Measurements from ENCODE around the gene GPR34.
A peak's percentile ranks its signal among the peaks of the same experiment; 100 is the strongest.

The GPR34 gene

DNA sequence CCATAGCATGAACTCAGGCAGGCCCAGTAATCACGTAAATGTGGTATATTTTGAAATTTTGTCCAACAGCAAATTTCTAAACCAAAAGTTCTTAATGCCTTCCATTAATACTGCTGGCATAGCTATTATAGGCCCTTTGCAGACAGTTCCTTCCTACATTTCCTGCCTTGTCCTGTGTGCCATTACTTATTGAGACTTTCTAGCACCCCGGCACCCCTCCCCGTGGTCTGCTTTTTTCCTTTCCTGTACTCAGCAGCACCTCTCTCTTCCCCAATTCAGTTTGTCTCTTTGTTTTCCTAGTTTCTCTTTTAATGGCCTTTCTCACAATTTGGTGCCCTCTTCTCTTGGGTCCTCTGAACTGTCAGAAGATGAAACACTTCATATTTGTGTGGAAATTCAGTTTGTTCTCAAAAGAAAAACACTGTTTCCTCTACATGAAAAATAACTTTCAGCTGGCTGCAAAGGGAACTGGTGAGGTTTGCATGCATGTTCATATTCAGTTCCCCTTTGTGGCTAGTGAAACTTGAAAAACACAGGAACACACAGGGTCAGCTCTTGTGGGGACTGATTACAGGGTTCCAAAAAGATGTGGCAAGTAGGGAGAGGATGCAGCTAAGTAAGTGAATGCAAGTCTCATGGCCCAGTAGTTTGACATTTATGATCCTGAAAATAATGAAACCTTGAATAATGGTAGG lies 17.1 kb downstream of the GPR34 start:
- Histone ChIP-seq H3K4me3 (ENCODE audit: insufficient read depth, low read length, poor library complexity, severe bottlenecking) (peak overlapping the region; percentile 26), H3K9ac (ENCODE audit: low read length) (peak overlapping the region; percentile 47), H3K27ac (ENCODE audit: low read depth, low read length) (peak overlapping the region; percentile 97), H3K4me2 (ENCODE audit: low read depth, low read length, poor library complexity, severe bottlenecking) (peak overlapping the region; percentile 70), H4K20me1 (ENCODE audit: low read depth, low read length) (no peaks in the 10 kb centered on the region), H3K27me3 (ENCODE audit: low read length) (no peaks in the 10 kb centered on the region), H3K9me3 (ENCODE audit: insufficient read depth, low read length) (no peaks in the 10 kb centered on the region), H3K36me3 (ENCODE audit: low read length) (no peaks in the 10 kb centered on the region), H3K79me2 (ENCODE audit: insufficient read depth, low read length) (no peaks in the 10 kb centered on the region), H3K9me2 (replicated peaks; ENCODE audit: insufficient read depth, low read length) (no peaks in the 10 kb centered on the region), H2AFZ (ENCODE audit: low read depth, low read length, severe bottlenecking) (no peak overlapping the region), H3F3A (ENCODE audit: insufficient read depth) (peaks cover 23% of the 10 kb centered on the region)
- TF ChIP-seq, protein P1, sequence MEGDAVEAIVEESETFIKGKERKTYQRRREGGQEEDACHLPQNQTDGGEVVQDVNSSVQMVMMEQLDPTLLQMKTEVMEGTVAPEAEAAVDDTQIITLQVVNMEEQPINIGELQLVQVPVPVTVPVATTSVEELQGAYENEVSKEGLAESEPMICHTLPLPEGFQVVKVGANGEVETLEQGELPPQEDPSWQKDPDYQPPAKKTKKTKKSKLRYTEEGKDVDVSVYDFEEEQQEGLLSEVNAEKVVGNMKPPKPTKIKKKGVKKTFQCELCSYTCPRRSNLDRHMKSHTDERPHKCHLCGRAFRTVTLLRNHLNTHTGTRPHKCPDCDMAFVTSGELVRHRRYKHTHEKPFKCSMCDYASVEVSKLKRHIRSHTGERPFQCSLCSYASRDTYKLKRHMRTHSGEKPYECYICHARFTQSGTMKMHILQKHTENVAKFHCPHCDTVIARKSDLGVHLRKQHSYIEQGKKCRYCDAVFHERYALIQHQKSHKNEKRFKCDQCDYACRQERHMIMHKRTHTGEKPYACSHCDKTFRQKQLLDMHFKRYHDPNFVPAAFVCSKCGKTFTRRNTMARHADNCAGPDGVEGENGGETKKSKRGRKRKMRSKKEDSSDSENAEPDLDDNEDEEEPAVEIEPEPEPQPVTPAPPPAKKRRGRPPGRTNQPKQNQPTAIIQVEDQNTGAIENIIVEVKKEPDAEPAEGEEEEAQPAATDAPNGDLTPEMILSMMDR (IDR thresholded peaks at IDR 0.05; ENCODE audit: insufficient read depth, low read length, poor library complexity, severe bottlenecking) = no peak
- no peak for TF ChIP-seq EZH2phosphoT487 (conservative IDR thresholded peaks at IDR 0.05; ENCODE audit: low read length)

DNA sequence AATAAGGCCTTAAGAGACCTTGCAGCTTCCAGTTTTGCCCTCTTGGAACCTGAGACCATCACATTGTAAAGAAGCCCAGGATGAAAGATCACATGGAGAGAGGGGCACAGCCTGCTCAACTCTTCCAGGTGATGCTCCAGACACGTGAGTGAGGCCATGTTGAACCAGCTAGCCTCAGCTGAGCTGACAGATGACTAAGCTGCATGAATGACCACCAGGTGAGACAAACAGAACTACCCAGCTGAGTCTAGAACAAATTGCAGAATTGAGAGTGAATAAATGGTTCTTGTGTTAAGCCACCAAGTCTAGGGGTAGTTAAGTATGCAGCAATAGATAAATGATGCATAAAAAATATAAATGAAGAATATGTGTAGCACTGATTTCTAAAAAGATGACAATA lies 18.4 kb downstream of the GPR34 start:
- H3K9me2 ChIP-seq (replicated peaks; ENCODE audit: insufficient read depth, low read length) = no peaks in the 10 kb centered on the region
- H4K20me1 ChIP-seq (ENCODE audit: low read depth, low read length) = no peaks in the 10 kb centered on the region
- no peaks in the 10 kb centered on the region for H3K79me2 ChIP-seq (ENCODE audit: insufficient read depth, low read length)
- no peaks in the 10 kb centered on the region for H3K27me3 ChIP-seq (ENCODE audit: low read length)
- H3K9me3 ChIP-seq (ENCODE audit: insufficient read depth, low read length) = no peaks in the 10 kb centered on the region
- peaks cover 23% of the 10 kb centered on the region for H3F3A ChIP-seq (ENCODE audit: insufficient read depth)
- no peaks in the 10 kb centered on the region for H3K36me3 ChIP-seq (ENCODE audit: low read length)
- peak overlapping the region; percentile 97 for H3K27ac ChIP-seq (ENCODE audit: low read depth, low read length)
- H2AFZ ChIP-seq (ENCODE audit: low read depth, low read length, severe bottlenecking) = no peak overlapping the region
- H3K4me3 ChIP-seq (ENCODE audit: insufficient read depth, low read length, poor library complexity, severe bottlenecking) = no peak overlapping the region
- no peak overlapping the region for H3K9ac ChIP-seq (ENCODE audit: low read length)
- peak overlapping the region; percentile 23 for H3K4me2 ChIP-seq (ENCODE audit: low read depth, low read length, poor library complexity, severe bottlenecking)
- TF ChIP-seq EZH2phosphoT487 (conservative IDR thresholded peaks at IDR 0.05; ENCODE audit: low read length) = no peak
- TF ChIP-seq, protein P1 (IDR thresholded peaks at IDR 0.05; ENCODE audit: insufficient read depth, low read length, poor library complexity, severe bottlenecking) = no peak

DNA sequence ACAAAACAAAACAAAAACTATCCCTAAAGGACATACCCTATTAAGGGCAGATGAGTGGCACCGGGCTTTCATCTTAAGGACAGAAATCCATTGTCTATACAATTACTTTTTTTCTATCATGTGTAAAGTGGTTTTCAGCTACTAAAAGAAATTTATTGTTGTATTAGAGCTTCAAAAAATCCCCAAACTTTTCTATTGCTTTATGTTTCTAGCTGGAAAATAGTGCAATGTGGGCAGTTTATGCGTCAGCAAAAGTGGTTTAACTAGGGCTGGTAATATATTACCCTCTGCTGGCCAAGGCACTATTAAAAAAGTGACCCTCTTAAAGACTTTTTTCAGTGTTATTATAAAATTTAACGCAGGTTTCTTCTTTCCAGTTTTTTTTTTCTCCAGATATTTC lies 19.7 kb downstream of the GPR34 start:
- no peak overlapping the region for H2AFZ ChIP-seq (ENCODE audit: low read depth, low read length, severe bottlenecking)
- no peaks in the 10 kb centered on the region for H3K9me3 ChIP-seq (ENCODE audit: insufficient read depth, low read length)
- no peak overlapping the region for H3K9ac ChIP-seq (ENCODE audit: low read length)
- peak overlapping the region; percentile 48 for H3K27ac ChIP-seq (ENCODE audit: low read depth, low read length)
- H3K4me3 ChIP-seq (ENCODE audit: insufficient read depth, low read length, poor library complexity, severe bottlenecking) = no peak overlapping the region
- H3K79me2 ChIP-seq (ENCODE audit: insufficient read depth, low read length) = no peaks in the 10 kb centered on the region
- no peak overlapping the region for H3K4me2 ChIP-seq (ENCODE audit: low read depth, low read length, poor library complexity, severe bottlenecking)
- H3K36me3 ChIP-seq (ENCODE audit: low read length) = no peaks in the 10 kb centered on the region
- no peaks in the 10 kb centered on the region for H3K9me2 ChIP-seq (replicated peaks; ENCODE audit: insufficient read depth, low read length)
- H3F3A ChIP-seq (ENCODE audit: insufficient read depth) = peaks cover 23% of the 10 kb centered on the region
- no peaks in the 10 kb centered on the region for H3K27me3 ChIP-seq (ENCODE audit: low read length)
- no peaks in the 10 kb centered on the region for H4K20me1 ChIP-seq (ENCODE audit: low read depth, low read length)
- TF ChIP-seq, protein P1 (IDR thresholded peaks at IDR 0.05; ENCODE audit: insufficient read depth, low read length, poor library complexity, severe bottlenecking) = no peak
- no peak for TF ChIP-seq EZH2phosphoT487 (conservative IDR thresholded peaks at IDR 0.05; ENCODE audit: low read length)

Measured in SU-DHL-6 (cell line).